ENCODE results near the gene DCDC2B. TPM values are rescaled to one million over a fixed set of nuclear protein-coding genes. Genes with fewer than 3 reads are reported as not detected.

Gene DCDC2B
- total and polyA plus RNA-seq, 9 of the 15 experiments (the other 6 are each of a cell fraction or from before 2014, with no cell fraction given), result not detected

GRCh38 chr1:32201011-32201855 lies 7.7 kb upstream of the DCDC2B start (continued):
- TF ChIP-seq NKRF (IDR thresholded peaks at IDR 0.05; ENCODE audit: borderline replicate concordance) (peak; percentile 51; the same call in 1 of the 2 replicates), PML (IDR thresholded peaks at IDR 0.05; ENCODE audit: low read length) (peak; percentile 31; the same call in 1 of the 2 replicates), KDM1A (IDR thresholded peaks at IDR 0.05) (no peak), SMAD1 (IDR thresholded peaks at IDR 0.05; ENCODE audit: low read depth, low read length, partially characterized antibody) (no peak), CTCF (IDR thresholded peaks at IDR 0.05 in 2 of 3, conservative IDR thresholded peaks at IDR 0.05 in 1 of 3; ENCODE audit: insufficient read depth in 2 of 3, low read depth in 1 of 3, low read length in 3 of 3) (peak in 1 of 3 experiments; percentile 50; a peak in 3 of 6 replicates), ETV1 (tag; conservative IDR thresholded peaks at IDR 0.05; ENCODE audit: low read depth) (0 out of 2 replicates have a peak, but pooled peaks have one; percentile 31), POLR2AphosphoS2 (IDR thresholded peaks at IDR 0.05; ENCODE audit: low read length) (peak; percentile 37; the same call in 1 of the 2 replicates), TBL1XR1 (IDR thresholded peaks at IDR 0.05; ENCODE audit: low read length in 2 of 2) (peak in 1 of 2 experiments; percentile 48; a peak in 1 of 4 replicates), RHOXF2B (CRISPR knock-in tag; conservative IDR thresholded peaks at IDR 0.05) (no peak), POLR2B (IDR thresholded peaks at IDR 0.05; ENCODE audit: low read depth, partially characterized antibody) (peak; percentile 34), E2F8 (IDR thresholded peaks at IDR 0.05; ENCODE audit: low read depth, partially characterized antibody) (peak; percentile 30), KAT7 (CRISPR knock-in tag; IDR thresholded peaks at IDR 0.05; ENCODE audit: borderline replicate concordance) (0 out of 2 replicates have a peak, but pooled peaks have one; percentile 62), ZNF592 (IDR thresholded peaks at IDR 0.05) (0 out of 2 replicates have a peak, but pooled peaks have one; percentile 27), POLR2AphosphoS5 (IDR thresholded peaks at IDR 0.05; ENCODE audit: control insufficient read depth, insufficient read depth, low read depth, low read length) (peak; percentile 62; the same call in 1 of the 2 replicates), CREM (IDR thresholded peaks at IDR 0.05; ENCODE audit: low read depth) (0 out of 2 replicates have a peak, but pooled peaks have one; percentile 17)

All from K562 (cell line).